GM12892 (cell line): ENCODE measurements around the gene GALNT10.

ENCODE experiments used
- POLR2A ChIP-seq: IDR thresholded peaks from 2 replicates; pipeline ENCODE4 v1.6.1; 2011; ENCODE audit warnings: low read depth, low read length, control low read depth
- POLR2AphosphoS5 ChIP-seq: IDR thresholded peaks from 2 replicates; pipeline ENCODE4 v1.6.1; 2011; ENCODE audit warnings: low read depth, low read length, control low read depth
- TAF1 ChIP-seq: IDR thresholded peaks from 2 replicates; pipeline ENCODE4 v1.6.1; 2011; ENCODE audit warnings: low read depth, mild to moderate bottlenecking, control low read depth, low read length, borderline replicate concordance

- peak; percentile 38; the same call in 1 of the 2 replicates for TF ChIP-seq POLR2A
- no peak for TF ChIP-seq TAF1
- no peak for TF ChIP-seq POLR2AphosphoS5
Measured at GRCh38 chr5:154189819-154190594, 526 bp upstream of the GALNT10 start.
